ENCODE measurements around the gene STARD3NL. TPM values are rescaled to one million over a fixed set of nuclear protein-coding genes. Genes with fewer than 3 reads are reported as not detected.

Gene STARD3NL
- total and polyA plus RNA-seq, 2 of the 4 experiments (the other 2 are of a cell fraction): 51.6 to 69.7 TPM

DNA sequence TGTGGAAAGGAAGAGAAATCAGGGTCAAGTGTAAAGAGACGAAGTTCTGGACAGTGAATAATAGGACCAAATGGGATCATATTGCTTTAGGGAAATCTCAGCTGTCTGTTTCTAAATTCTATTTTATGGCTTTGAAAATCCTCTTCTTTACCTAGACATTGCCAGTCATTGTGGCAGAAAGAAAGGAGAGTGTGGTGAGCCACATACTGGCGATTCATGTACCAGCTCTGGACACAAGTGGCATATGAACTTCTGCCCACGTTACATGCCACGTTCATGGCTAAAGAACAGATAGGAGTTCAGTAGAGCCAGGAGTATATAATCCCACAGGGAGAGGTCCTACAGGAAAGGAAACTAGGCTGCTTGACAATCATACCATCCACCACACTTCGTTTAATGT, 28.0 kb downstream of the STARD3NL start:
- Histone ChIP-seq H3K4me3 (ENCODE audit: insufficient read depth, low read depth, low read length) (no peak overlapping the region), H2BK15ac (ENCODE audit: low read depth, low read length) (no peak overlapping the region), H3K18ac (ENCODE audit: low read depth, low read length) (no peak overlapping the region), H3K36me3 (ENCODE audit: control insufficient read depth, insufficient read depth, low read length) (peaks cover 8% of the 10 kb centered on the region), H3K23ac (ENCODE audit: low read depth, low read length) (no peak overlapping the region), H3K4me1 (ENCODE audit: control insufficient read depth, insufficient read depth, low read length) (no peaks in the 10 kb centered on the region), H3K9me3 (ENCODE audit: control insufficient read depth, insufficient read depth, low read length) (no peaks in the 10 kb centered on the region), H3K79me1 (ENCODE audit: low read depth in 1 of 2, low read length in 2 of 2) (peaks cover 14 to 21% of the 10 kb centered on the region in 2 experiments), H3K4me2 (ENCODE audit: low read depth, low read length) (no peak overlapping the region), H3K4ac (ENCODE audit: low read depth, low read length) (no peak overlapping the region), H2BK20ac (ENCODE audit: low read depth, low read length) (no peak overlapping the region), H3K27me3 (ENCODE audit: control insufficient read depth, insufficient read depth, low read length) (no peaks in the 10 kb centered on the region), H4K20me1 (ENCODE audit: insufficient read depth, low read length) (no peaks in the 10 kb centered on the region; the same call in 1 of the 2 replicates), H3K9ac (ENCODE audit: low read depth, low read length) (no peak overlapping the region), H2AFZ (replicated peaks; ENCODE audit: low read length, poor library complexity) (no peak overlapping the region), H3K56ac (ENCODE audit: extremely low read depth, insufficient read depth, low read length) (no peak overlapping the region), H2BK5ac (ENCODE audit: low read depth, low read length, poor library complexity, severe bottlenecking) (no peak overlapping the region), H4K8ac (ENCODE audit: low read depth in 2 of 2, low read length in 2 of 2) (no peak overlapping the region), H3K14ac (replicated peaks; ENCODE audit: low read depth, low read length) (no peak overlapping the region), H2AK9ac (replicated peaks; ENCODE audit: low read depth, low read length, poor library complexity) (no peak overlapping the region), H3K27ac (ENCODE audit: insufficient read depth, low read length) (no peak overlapping the region), H2AK5ac (ENCODE audit: low read depth, low read length) (no peak overlapping the region), H3K9me1 (ENCODE audit: insufficient read depth, low read length) (peaks cover 4% of the 10 kb centered on the region), H4K5ac (ENCODE audit: low read depth, low read length) (no peak overlapping the region), H4K91ac (ENCODE audit: insufficient read depth, low read depth, low read length) (no peak overlapping the region), H2BK120ac (ENCODE audit: low read depth, low read length) (no peak overlapping the region)
- dilution Hi-C loops (cut with HindIII; ENCODE audit: low sequenced_read_pairs, unreplicated experiment): no loop called here
- no CpG with 5 or more reads among the region's 5 CpGs for WGBS, 2 experiments (ENCODE audit: extremely low coverage in 2 of 2, insufficient read length in 1 of 2)
- BruUV-seq (replicated peaks): no TSS peak
- ChIA-PET POLR2A (ENCODE audit: unreplicated experiment) (no interaction called here), CTCF (interaction anchor here (2.0 kb wide), 1 partner anchor 10 kb away, joined by 9 read pairs; no protein-coding TSS in a partner anchor)
- intact Hi-C loops (cut with micrococcal nuclease): no loop called here
- in situ Hi-C loops (cut with MboI; ENCODE audit: low sequenced_read_pairs): no loop called here
- no peak for DNase-seq
- TF ChIP-seq RFX5 (IDR thresholded peaks at IDR 0.05; ENCODE audit: low read depth, low read length) (no peak), CHD1 (IDR thresholded peaks at IDR 0.05; ENCODE audit: low read depth, low read length) (no peak), POLR2A (IDR thresholded peaks at IDR 0.05; ENCODE audit: low read depth, low read length) (no peak), BHLHE40 (IDR thresholded peaks at IDR 0.05; ENCODE audit: low read depth, low read length) (no peak), SMC3 (IDR thresholded peaks at IDR 0.05; ENCODE audit: low read depth, low read length) (no peak), RAD21 (IDR thresholded peaks at IDR 0.05; ENCODE audit: low read length) (no peak), FOS (IDR thresholded peaks at IDR 0.05; ENCODE audit: low read depth, low read length) (no peak), CEBPB (IDR thresholded peaks at IDR 0.05; ENCODE audit: low read depth, low read length) (no peak), RCOR1 (IDR thresholded peaks at IDR 0.05; ENCODE audit: insufficient replicate concordance, low read length) (no peak)
- TF ChIP-seq, protein P1, sequence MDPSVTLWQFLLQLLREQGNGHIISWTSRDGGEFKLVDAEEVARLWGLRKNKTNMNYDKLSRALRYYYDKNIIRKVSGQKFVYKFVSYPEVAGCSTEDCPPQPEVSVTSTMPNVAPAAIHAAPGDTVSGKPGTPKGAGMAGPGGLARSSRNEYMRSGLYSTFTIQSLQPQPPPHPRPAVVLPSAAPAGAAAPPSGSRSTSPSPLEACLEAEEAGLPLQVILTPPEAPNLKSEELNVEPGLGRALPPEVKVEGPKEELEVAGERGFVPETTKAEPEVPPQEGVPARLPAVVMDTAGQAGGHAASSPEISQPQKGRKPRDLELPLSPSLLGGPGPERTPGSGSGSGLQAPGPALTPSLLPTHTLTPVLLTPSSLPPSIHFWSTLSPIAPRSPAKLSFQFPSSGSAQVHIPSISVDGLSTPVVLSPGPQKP (IDR thresholded peaks at IDR 0.05; ENCODE audit: borderline replicate concordance, low read depth, low read length): no peak
- TF ChIP-seq, protein P2, sequence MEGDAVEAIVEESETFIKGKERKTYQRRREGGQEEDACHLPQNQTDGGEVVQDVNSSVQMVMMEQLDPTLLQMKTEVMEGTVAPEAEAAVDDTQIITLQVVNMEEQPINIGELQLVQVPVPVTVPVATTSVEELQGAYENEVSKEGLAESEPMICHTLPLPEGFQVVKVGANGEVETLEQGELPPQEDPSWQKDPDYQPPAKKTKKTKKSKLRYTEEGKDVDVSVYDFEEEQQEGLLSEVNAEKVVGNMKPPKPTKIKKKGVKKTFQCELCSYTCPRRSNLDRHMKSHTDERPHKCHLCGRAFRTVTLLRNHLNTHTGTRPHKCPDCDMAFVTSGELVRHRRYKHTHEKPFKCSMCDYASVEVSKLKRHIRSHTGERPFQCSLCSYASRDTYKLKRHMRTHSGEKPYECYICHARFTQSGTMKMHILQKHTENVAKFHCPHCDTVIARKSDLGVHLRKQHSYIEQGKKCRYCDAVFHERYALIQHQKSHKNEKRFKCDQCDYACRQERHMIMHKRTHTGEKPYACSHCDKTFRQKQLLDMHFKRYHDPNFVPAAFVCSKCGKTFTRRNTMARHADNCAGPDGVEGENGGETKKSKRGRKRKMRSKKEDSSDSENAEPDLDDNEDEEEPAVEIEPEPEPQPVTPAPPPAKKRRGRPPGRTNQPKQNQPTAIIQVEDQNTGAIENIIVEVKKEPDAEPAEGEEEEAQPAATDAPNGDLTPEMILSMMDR (conservative IDR thresholded peaks at IDR 0.05; ENCODE audit: low read depth, low read length): no peak
- ATAC-seq (ENCODE audit: low read depth): no peak

All from IMR-90 (cell line).